Rectal smooth muscle tissue (tissue), 1 donor: ENCODE results near the gene TEX19.
A peak's percentile ranks its signal among the peaks of the same experiment; 100 is the strongest.

Source experiments
- H3K27ac ChIP-seq: one replicate; pipeline ENCODE4 v1.7.0; 2013; ENCODE audit warnings: low read depth, low read length, inconsistent platforms
- H3K27me3 ChIP-seq: one replicate; pipeline ENCODE4 v1.7.0; 2013; ENCODE audit warnings: low read length; ENCODE audit not compliant: control insufficient read depth, insufficient read depth
- H3K36me3 ChIP-seq: one replicate; pipeline ENCODE4 v1.7.0; 2013; ENCODE audit warnings: low read length; ENCODE audit not compliant: control insufficient read depth, insufficient read depth
- H3K4me1 ChIP-seq: one replicate; pipeline ENCODE4 v1.7.0; 2013; ENCODE audit warnings: low read length; ENCODE audit not compliant: control insufficient read depth, insufficient read depth
- H3K4me3 ChIP-seq: one replicate; pipeline ENCODE4 v1.7.0; 2013; ENCODE audit warnings: low read length
- H3K9ac ChIP-seq: one replicate; pipeline ENCODE4 v1.7.0; 2013; ENCODE audit warnings: low read length

TEX19 gene, protein sequence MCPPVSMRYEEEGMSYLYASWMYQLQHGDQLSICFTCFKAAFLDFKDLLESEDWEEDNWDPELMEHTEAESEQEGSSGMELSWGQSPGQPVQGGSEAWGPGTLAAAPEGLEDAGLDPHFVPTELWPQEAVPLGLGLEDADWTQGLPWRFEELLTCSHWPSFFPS

DNA sequence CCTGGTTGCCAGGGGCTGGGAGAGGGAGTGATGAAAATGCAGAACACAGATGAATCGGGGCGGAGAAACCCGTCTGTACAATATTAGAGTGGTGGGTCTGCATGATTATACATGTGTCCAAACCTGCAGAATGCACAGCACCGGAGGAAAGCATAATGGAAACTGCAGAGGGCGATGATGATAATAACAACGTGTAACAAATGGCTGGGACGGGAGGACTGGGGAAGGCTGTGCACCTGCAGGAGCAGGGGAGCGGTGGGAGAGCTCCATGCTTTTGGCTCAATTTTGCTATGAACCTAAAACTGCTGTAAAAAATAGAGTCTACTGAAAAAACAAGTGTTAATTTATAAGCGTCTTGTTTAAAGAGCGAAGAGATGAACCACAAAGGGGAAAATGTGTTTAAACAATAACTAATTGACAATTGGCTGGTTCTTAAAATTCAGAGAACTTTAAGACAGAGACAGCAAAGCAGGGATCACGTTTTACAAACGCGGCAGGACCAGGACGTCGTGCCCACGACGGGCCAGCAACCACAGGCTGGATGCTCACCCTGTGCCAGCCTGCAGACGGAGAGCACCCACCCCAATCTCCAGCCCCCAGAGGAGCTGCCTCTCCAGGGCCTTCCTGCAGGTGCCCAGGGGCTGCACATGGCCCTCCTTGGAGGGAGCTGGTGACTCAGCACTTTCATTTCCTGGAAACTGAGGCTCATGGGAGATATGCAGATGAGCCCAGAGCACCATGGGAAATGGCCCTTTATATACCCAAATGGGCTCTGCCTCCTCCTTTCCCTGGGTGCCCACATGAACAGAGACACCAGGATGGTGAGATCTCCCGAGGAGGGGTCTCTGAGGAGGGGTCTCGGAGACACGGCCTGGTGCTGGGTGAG is at the start of gene TEX19:
Gene TEX19 (plus strand): TSS at position 783 of the 886 bp plus-strand sequence. CDS start 2,904 bp downstream, outside the sequence.
- Histone ChIP-seq H3K27ac (no peak within 1 kb of the TSS), H3K27me3 (peaks cover 5% of the 10 kb centered on the region), H3K4me1 (no peaks in the 10 kb centered on the region), H3K36me3 (no peaks in the 10 kb centered on the region), H3K9ac (no peak within 1 kb of the TSS), H3K4me3 (no peak within 1 kb of the TSS)

DNA sequence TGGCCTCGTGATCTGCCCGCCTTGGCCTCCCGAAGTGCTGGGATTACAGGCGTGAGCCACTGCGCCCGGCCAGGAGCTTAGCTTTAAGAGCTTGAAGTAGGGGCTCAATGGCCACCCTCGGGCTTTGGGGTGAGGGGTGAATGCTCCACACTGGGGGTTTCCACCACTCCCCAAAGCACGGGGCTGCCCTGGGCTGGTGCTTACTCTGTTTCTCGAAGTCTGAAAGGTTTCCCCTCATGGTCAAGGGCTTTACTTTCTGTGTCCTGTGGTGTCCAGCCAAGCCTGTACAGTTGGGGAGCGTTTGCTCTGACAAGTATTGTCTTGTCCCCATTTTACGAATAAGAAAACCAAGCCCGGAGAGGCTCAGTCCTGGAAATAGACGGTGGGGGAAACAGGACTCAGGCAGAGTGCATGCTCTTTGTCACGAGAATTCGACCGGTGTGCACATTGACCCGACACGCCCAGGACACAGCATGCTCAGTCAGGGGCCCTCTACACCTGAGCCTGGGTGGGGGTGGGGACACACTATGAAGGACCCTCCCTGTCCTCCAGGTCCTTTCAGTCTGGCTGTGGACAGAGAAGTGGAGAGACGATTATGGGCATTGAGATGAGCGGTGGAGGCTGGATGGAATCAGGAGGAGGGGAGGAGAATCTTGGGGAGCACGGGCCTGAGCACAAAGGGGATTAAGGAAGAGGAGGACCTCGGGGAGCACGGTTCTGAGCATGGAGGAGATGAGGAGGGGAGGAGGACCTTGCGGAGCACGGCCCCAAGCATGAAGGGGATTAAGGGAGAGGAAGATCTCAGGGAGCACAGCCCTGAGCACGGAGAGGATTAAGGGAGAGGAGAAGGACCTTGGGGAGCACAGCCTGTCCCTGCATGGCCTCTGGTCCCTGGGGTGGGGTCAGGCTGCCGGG is 49.1 kb upstream of the TEX19 start:
- H3K4me3 ChIP-seq: no peak overlapping the region
- H3K4me1 ChIP-seq: no peaks in the 10 kb centered on the region
- no peak overlapping the region for H3K9ac ChIP-seq
- H3K27ac ChIP-seq: no peak overlapping the region
- no peaks in the 10 kb centered on the region for H3K36me3 ChIP-seq
- peaks cover 5% of the 10 kb centered on the region for H3K27me3 ChIP-seq

DNA sequence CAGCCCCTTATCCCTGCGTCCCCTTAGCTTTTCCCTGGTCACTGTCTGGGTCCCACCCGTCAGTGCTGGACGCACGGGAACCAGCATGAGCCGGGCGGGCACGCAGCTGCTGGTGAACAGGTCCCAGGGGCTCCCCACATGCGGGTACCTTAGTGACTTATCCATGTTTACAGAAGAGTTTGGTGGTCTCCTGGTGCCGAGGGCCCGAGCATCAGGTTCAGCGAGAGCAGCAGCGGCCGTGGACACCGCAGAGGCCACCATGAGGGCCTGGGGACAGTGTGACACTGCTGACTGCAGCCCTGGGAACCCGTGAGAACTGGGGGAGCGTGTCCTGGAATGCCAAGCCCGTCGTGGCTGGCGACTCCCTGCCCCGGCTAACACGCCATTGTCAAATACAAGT is 48.2 kb upstream of the TEX19 start:
- Histone ChIP-seq H3K36me3 (no peaks in the 10 kb centered on the region), H3K27ac (no peak overlapping the region), H3K27me3 (peaks cover 13% of the 10 kb centered on the region), H3K9ac (no peak overlapping the region), H3K4me1 (no peaks in the 10 kb centered on the region), H3K4me3 (no peak overlapping the region)

DNA sequence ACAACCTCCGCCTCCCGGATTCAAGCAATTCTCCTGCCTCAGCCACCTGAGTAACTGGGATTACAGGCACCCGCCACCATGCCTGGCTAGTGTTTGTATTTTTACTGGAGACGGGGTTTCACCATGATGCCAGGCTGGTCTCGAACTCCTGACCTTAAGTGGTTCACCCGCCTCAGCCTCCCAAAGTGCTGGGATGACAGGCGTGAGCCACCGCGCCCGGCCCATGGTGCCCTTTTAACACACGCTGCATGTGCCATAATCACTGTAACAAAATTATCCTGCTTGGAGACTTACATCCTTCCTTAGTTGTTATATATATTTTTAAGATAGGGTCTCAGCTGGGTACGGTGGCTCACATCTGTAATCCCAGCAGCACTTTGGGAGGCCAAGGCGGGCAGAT is 47.1 kb upstream of the TEX19 start:
- no peak overlapping the region for H3K4me3 ChIP-seq
- H3K27me3 ChIP-seq: peaks cover 18% of the 10 kb centered on the region
- H3K4me1 ChIP-seq: no peaks in the 10 kb centered on the region
- H3K36me3 ChIP-seq: no peaks in the 10 kb centered on the region
- H3K9ac ChIP-seq: no peak overlapping the region
- H3K27ac ChIP-seq: no peak overlapping the region

DNA sequence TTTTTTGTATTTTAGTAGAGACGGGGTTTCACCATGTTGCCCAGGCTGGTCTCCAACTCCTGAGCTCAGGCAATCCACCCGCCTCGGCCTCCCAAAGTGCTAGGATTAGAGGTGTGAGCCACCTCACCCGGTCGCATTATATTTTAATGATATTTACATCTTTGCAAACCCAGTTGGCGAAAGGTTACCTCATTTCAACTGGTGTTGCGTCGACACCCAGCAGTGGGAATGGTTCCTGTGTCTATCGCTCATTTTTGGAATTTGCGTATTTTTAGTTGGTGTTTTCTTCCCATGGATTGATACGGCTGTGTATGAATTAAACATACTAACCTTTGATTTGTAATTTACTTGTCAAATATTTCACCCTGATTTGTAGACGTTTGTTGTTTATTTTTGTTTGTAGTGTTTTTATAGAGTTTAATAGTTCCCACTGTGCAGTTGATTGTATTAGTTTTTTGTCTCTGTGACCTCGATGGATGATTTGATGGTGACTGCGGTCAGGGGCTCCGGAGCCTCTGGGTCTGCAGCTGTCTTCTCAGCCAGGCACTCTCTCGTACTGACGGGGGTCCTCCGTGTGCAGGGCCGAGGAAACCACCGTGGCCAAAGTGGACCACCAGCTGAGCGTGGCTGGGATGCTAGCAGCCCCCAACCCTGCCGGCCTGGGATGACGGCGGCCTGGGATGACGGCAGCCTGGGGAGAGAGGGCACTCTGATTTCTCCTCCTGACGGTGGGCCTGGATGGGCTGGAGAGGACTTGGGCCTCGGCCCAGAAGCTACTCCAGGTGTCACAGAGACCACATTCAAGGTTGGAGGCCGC is 45.6 kb upstream of the TEX19 start:
- Histone ChIP-seq H3K4me3 (no peak overlapping the region), H3K36me3 (no peaks in the 10 kb centered on the region), H3K27ac (no peak overlapping the region), H3K9ac (no peak overlapping the region), H3K4me1 (no peaks in the 10 kb centered on the region), H3K27me3 (peaks cover 18% of the 10 kb centered on the region)

DNA sequence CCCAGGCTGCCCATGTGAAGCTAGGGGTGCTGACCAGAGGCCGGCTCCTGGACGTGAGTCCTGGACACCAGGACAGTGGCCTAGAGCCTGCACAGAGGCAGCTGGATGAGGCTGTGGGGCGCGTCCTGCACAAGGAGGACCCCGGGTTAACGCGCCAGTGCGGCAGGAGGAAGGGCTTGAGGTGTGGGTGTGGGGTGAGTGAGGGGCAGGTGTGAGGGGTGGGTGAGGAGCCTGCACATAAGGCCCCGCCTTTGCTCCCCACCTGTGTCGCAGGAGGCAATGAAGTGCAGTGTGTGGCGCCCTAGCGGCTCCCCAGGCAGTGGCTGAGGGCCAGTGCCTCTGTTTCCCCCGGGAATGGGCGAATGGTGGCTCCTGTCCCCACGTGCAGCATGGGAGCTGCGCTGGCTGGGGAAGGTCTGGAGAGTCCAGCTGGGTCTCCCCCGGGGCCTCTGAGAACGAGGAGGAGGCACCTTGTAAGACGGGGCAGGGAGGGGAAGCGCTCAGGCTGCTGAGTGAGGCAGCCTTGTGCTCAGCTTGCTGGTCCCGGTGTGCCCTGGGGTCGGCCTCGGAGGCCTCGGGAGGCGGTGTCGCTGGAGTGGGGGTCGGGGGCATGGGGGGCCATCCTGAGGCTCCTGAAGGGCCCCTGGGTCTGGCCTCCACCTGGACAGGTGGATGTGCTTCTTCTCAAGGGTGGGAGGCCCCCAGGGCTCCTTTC is 44.9 kb upstream of the TEX19 start:
- no peaks in the 10 kb centered on the region for H3K4me1 ChIP-seq
- no peak overlapping the region for H3K9ac ChIP-seq
- H3K36me3 ChIP-seq: no peaks in the 10 kb centered on the region
- H3K27me3 ChIP-seq: peaks cover 18% of the 10 kb centered on the region
- no peak overlapping the region for H3K27ac ChIP-seq
- H3K4me3 ChIP-seq: no peak overlapping the region

DNA sequence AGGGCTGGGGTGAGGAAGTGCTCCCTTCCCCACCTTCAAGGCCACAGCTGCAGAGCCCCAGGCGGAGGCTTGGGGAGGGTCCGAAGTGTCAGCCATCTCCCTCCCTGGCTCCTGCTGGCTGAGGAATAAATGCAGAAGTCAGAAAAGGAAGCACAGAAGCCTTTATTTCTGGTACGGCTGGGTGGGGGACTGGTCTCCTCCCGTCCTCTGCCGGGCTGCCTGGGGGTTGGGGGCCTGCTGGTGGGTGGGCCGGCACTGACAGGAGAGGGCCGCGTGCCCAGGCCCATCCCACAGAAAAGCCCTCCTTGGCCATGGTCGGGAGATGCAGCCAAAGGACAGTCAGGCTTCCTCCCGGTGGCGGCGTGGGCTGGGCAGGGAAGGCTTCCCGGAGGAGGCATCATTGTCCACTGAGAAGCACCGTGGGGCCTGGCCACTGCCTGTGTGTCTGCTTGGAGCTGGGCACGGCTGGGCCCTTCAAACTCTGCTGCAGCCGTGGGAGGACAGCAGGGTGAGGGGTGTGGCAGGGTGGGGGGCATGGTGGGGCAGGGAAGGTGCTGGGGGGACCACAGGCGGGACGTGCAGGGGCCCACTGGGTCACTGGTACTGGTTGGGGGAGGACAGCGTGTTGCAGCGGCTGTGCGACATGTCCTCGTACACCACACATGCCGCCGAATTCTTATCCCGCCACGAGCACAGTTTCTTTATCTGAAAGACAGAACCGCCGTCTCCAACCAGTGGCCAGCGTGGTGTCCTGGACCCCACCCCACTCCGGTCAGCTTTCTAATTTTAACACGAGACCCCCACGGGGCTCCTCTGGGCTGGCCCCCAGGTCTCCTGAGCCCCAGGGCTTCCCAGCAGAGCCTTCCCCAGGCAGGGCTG is 44.1 kb upstream of the TEX19 start:
- no peak overlapping the region for H3K9ac ChIP-seq
- H3K27me3 ChIP-seq: peaks cover 18% of the 10 kb centered on the region
- H3K4me3 ChIP-seq: peak overlapping the region; percentile 19
- no peaks in the 10 kb centered on the region for H3K4me1 ChIP-seq
- H3K36me3 ChIP-seq: no peaks in the 10 kb centered on the region
- H3K27ac ChIP-seq: no peak overlapping the region

DNA sequence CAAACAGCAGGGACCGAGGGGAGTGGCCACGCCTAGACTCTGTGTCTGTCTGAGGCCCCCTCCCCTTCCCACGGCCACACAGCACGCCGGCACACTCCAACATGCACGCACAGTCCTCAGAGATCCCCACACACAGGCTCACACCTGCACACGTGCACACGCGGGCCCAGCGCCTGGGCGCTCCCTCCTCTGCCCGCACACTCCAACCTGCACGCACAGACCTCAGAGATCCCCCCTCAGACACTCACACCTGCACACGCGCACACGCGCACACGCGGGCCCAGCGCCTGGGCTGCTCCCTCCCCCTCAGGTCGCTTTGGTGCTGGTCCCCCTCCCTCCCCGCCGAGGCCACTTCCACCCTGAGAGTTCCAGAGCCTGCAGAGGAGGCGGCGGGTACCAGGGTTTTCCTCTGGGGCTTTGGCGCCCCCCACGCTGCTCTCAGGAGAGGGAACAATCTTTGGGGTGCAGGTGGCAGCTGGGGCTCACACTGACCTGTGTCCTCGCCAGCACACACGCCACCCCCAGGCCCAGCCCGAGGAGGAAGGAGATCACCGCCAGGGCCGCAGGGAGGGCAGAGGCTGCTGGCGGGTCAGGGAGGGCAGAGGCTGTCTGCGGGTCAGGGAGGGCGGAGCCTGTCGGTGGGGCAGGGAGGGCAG is 43.2 kb upstream of the TEX19 start:
- H3K4me1 ChIP-seq: no peaks in the 10 kb centered on the region
- peaks cover 16% of the 10 kb centered on the region for H3K27me3 ChIP-seq
- no peak overlapping the region for H3K9ac ChIP-seq
- peak overlapping the region; percentile 19 for H3K4me3 ChIP-seq
- no peaks in the 10 kb centered on the region for H3K36me3 ChIP-seq
- H3K27ac ChIP-seq: no peak overlapping the region

DNA sequence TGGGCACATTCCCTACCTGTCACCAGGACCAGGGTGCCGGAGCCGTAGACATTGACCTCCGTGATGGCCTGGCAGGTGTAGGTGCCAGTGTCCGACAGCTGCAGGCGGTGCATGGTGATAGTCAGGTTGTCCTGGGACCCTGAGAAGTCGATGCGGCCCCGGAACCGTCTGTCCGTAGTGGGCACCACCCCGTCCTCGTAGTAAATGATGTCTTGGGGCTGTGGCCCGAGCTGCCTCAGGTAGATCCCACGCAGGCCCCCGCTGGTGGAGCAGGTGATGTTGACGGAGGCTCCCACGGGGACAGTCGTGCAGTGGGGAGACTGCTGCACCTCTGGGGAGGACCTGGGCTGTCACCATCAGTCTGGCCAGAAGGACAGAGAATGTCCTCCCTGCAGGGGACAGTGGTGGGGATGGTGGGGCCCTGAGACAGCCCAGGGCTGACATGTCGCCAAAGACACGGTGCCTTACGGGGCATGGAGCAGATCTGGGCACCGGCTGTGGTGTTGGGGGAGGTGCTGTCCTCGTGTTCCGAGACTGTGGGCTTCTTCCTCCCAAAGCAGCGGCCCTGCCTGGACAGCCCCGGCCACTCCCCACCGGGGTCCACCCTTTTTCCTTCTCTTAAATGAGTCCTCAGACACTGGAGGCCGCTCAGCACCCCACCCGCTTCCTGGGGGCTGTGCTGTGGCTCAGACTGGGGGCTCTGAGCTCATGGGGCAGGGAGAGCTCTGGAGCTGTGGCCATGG is 42.2 kb upstream of the TEX19 start:
- no peaks in the 10 kb centered on the region for H3K4me1 ChIP-seq
- no peaks in the 10 kb centered on the region for H3K36me3 ChIP-seq
- no peak overlapping the region for H3K9ac ChIP-seq
- no peak overlapping the region for H3K27ac ChIP-seq
- peak overlapping the region; percentile 37 for H3K4me3 ChIP-seq
- peaks cover 16% of the 10 kb centered on the region for H3K27me3 ChIP-seq
